Hepatocyte (in vitro differentiated cells): ENCODE measurements around the gene XXYLT1.

ENCODE experiments used
- CTCF ChIP-seq: fragments of 200-600 bp; sonication (generic); IDR thresholded peaks from 2 replicates; pipeline ENCODE4 v1.5.1; 2016; ENCODE audit warnings: antibody characterized with exemption, mild to moderate bottlenecking; ENCODE audit not compliant: poor library complexity
- EZH2 ChIP-seq: fragments of 200-600 bp; sonication (generic); IDR thresholded peaks from 2 replicates; pipeline ENCODE4 v1.6.1; 2016; ENCODE audit warnings: antibody characterized with exemption, mild to moderate bottlenecking, borderline replicate concordance
- EZH2phosphoT487 ChIP-seq: fragments of 200-600 bp; sonication (generic); IDR thresholded peaks from one replicate; pipeline ENCODE4 v1.6.1; 2018; ENCODE audit warnings: antibody characterized with exemption, mild to moderate bottlenecking, low read depth, moderate library complexity; ENCODE audit not compliant: unreplicated experiment, severe bottlenecking

- TF ChIP-seq CTCF (peak; percentile 14), EZH2 (no peak), EZH2phosphoT487 (no peak)
Measured at GRCh38 chr3:195035345-195036202, 235.4 kb downstream of the XXYLT1 start.
